Keratinocyte (primary cell): Measurements from ENCODE around the gene OTOGL. TPM values are rescaled to one million over a fixed set of nuclear protein-coding genes. Genes with fewer than 3 reads are reported as not detected.

Source experiments
- DNase-seq: peaks from one replicate; pipeline ENCODE4 v3.0.0-alpha.2; 2011; ENCODE audit warnings: low read depth, missing footprints, low spot score
- FAIRE-seq: peaks from 2 replicates; lab custom pipeline; 2011; peaks lifted over from hg19 to GRCh38; lab: Jason Lieb, UNC
- H2AFZ ChIP-seq: 2 replicates; pipeline ENCODE4 v1.6.0; 2012; ENCODE audit warnings: low read length, control low read depth, inconsistent platforms; ENCODE audit not compliant: control insufficient read depth
- H3K27ac ChIP-seq: 2 replicates; pipeline ENCODE4 v1.5.1; 2011; ENCODE audit warnings: low read length; ENCODE audit not compliant: control insufficient read depth, insufficient read depth
- H3K27me3 ChIP-seq: 3 replicates; pipeline ENCODE4 v1.6.0; 2011; ENCODE audit warnings: low read length; ENCODE audit not compliant: control insufficient read depth, insufficient read depth; ENCODE audit errors: extremely low read depth
- H3K36me3 ChIP-seq, 2 experiments: 2 replicates in 1 of 2; 3 replicates in 1 of 2; pipeline ENCODE4 v1.5.1; 2011; ENCODE audit warnings: low read length in 2 of 2, mild to moderate bottlenecking in 1 of 2; ENCODE audit not compliant: control insufficient read depth in 2 of 2, insufficient read depth in 2 of 2; ENCODE audit errors: extremely low read depth in 1 of 2
- H3K4me1 ChIP-seq: 3 replicates; pipeline ENCODE4 v1.5.1; 2011; ENCODE audit warnings: low read length; ENCODE audit not compliant: control insufficient read depth, insufficient read depth; ENCODE audit errors: extremely low read depth
- H3K4me2 ChIP-seq: 3 replicates; pipeline ENCODE4 v1.6.0; 2011; ENCODE audit warnings: low read depth, low read length; ENCODE audit not compliant: control insufficient read depth, insufficient read depth; ENCODE audit errors: extremely low read depth
- H3K4me3 ChIP-seq, 3 experiments: fragments of 200-600 bp in 1 of 3; sonication (generic) in 1 of 3; 2 replicates in 2 of 3; 3 replicates in 1 of 3; pipeline ENCODE4 v1.5.1; 2011 to 2016; ENCODE audit warnings: low read length in 3 of 3, mild to moderate bottlenecking in 3 of 3, control low read depth in 2 of 3, inconsistent platforms in 1 of 3, low read depth in 1 of 3, mixed read lengths in 1 of 3, mixed run types in 1 of 3, moderate library complexity in 1 of 3; ENCODE audit not compliant: control insufficient read depth in 2 of 3, insufficient read depth in 2 of 3; ENCODE audit errors: extremely low read depth in 1 of 3
- H3K79me2 ChIP-seq: 2 replicates; pipeline ENCODE4 v1.6.0; 2012; ENCODE audit warnings: low read length; ENCODE audit not compliant: control insufficient read depth, insufficient read depth
- H3K9ac ChIP-seq: 3 replicates; pipeline ENCODE4 v1.6.0; 2011; ENCODE audit warnings: low read length; ENCODE audit not compliant: control insufficient read depth, insufficient read depth; ENCODE audit errors: extremely low read depth
- H3K9me1 ChIP-seq: 3 replicates; pipeline ENCODE4 v1.6.0; 2011; ENCODE audit warnings: low read length; ENCODE audit not compliant: control insufficient read depth, insufficient read depth; ENCODE audit errors: extremely low read depth
- H3K9me3 ChIP-seq: 2 replicates; pipeline ENCODE4 v1.5.1; 2012; ENCODE audit warnings: low read depth, low read length; ENCODE audit not compliant: control insufficient read depth
- H4K20me1 ChIP-seq: 3 replicates; pipeline ENCODE4 v1.6.0; 2011; ENCODE audit warnings: low read length; ENCODE audit not compliant: control insufficient read depth, insufficient read depth; ENCODE audit errors: extremely low read depth
- CTCF ChIP-seq, 3 experiments: IDR thresholded peaks in 1 of 3; conservative IDR thresholded peaks in 1 of 3; optimal IDR thresholded peaks in 1 of 3; 2 replicates in 2 of 3; 3 replicates in 1 of 3; pipeline versions ENCODE3 to v1.5.1; 2011; ENCODE audit warnings: low read length in 3 of 3, mild to moderate bottlenecking in 3 of 3, moderate library complexity in 2 of 3, control low read depth in 1 of 3, inconsistent platforms in 1 of 3; ENCODE audit not compliant: insufficient read depth in 2 of 3; ENCODE audit errors: extremely low read depth in 1 of 3
- EZH2 ChIP-seq: IDR thresholded peaks from one replicate; pipeline ENCODE4 v1.6.1; 2012; ENCODE audit warnings: inconsistent platforms, mild to moderate bottlenecking, low read length, moderate library complexity
- dilution Hi-C: fragments of 300-500 bp; cut with MboI; formaldehyde crosslinking; loops from one replicate; pipeline ENCODE4 v1.7.0; 2020; ENCODE audit warnings: low sequenced_read_pairs; ENCODE audit not compliant: extremely low pct_ligation_motif_present
- polyA plus RNA-seq, 5 experiments: library from polyadenylated mRNA; depleted of rRNA in 3 of 5; stranded (reverse) in 3 of 5; stranded (forward) in 1 of 5; unstranded in 1 of 5; fragments of >200 nt; gene quantifications; 1 replicate in 1 of 5; 2 replicates in 3 of 5; 3 replicates in 1 of 5; pipeline versions ENCODE4 v1.2.1 to v1.2.3, GENCODE V29; 2011 to 2012; ENCODE audit warnings: missing spikeins in 2 of 5, low read depth in 1 of 5, low replicate concordance in 1 of 5

OTOGL gene
- polyA plus RNA-seq, 1 donor (not counting 4 experiments of a cell fraction or from before 2014, with no cell fraction given): 0.08 TPM

DNA sequence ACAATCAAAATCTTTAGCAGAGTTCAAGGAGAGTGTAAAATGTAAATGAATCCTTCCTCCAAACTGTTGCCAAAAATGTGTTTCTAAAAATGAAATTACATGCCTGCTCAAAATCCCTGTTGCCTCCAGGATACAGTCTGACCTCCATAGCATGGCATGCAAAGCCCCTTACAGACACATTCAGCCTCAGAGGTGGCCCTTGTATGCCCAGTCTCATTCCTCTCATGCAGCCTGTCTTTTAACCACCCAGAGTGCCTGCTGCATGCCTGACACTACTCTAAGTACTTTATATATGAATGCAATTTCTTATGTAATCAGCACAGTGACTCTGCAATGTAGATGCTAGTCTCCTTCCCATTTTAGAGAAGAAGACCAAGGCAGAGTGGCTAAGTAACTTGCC lies 320.3 kb downstream of the OTOGL start:
- Histone ChIP-seq H3K27ac (no peak overlapping the region), H3K4me2 (no peak overlapping the region), H2AFZ (no peak overlapping the region), H3K4me1 (no peaks in the 10 kb centered on the region), H3K79me2 (no peaks in the 10 kb centered on the region), H3K27me3 (no peaks in the 10 kb centered on the region), H3K9me1 (no peaks in the 10 kb centered on the region), H3K9ac (no peak overlapping the region), H3K36me3 (no peaks in the 10 kb centered on the region), H4K20me1 (no peaks in the 10 kb centered on the region), H3K9me3 (no peaks in the 10 kb centered on the region), H3K4me3 (no peak overlapping the region)
- FAIRE-seq: no peak
- dilution Hi-C loops: no loop called here
- DNase-seq: no peak
- TF ChIP-seq EZH2 (no peak), CTCF (optimal IDR thresholded peaks at IDR 0.05 in 1 of 3, IDR thresholded peaks at IDR 0.05 in 1 of 3, conservative IDR thresholded peaks at IDR 0.05 in 1 of 3; ENCODE audit: extremely low read depth in 1 of 3, insufficient read depth in 2 of 3, low read length in 3 of 3) (no peak)

DNA sequence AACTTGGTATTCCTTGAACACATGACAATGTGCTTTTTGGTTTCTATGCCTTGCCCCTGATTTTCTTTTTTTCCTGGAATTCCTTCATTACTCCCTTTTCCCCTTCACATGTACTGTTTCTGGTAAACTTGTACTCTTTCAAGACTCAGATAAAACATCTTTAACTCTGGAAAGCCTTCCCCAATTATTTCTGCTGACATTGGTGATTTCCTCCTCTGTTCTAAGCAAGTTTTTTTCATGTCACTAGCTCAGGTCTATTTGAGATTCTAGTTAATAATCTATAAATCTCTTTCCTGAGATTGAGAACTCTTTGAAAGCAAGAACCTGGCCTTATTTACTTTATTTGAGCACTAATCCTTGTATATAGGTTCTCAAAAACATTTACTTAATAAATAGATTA lies 320.7 kb downstream of the OTOGL start:
- Histone ChIP-seq H3K36me3 (no peaks in the 10 kb centered on the region), H3K4me3 (no peak overlapping the region), H3K4me1 (no peaks in the 10 kb centered on the region), H3K4me2 (no peak overlapping the region), H3K9me1 (no peaks in the 10 kb centered on the region), H4K20me1 (no peaks in the 10 kb centered on the region), H2AFZ (no peak overlapping the region), H3K27ac (no peak overlapping the region), H3K79me2 (no peaks in the 10 kb centered on the region), H3K9ac (no peak overlapping the region), H3K9me3 (no peaks in the 10 kb centered on the region), H3K27me3 (no peaks in the 10 kb centered on the region)
- no peak for DNase-seq
- dilution Hi-C loops: no loop called here
- FAIRE-seq: no peak
- no peak for TF ChIP-seq EZH2
- TF ChIP-seq CTCF (optimal IDR thresholded peaks at IDR 0.05 in 1 of 3, IDR thresholded peaks at IDR 0.05 in 1 of 3, conservative IDR thresholded peaks at IDR 0.05 in 1 of 3; ENCODE audit: extremely low read depth in 1 of 3, insufficient read depth in 2 of 3, low read length in 3 of 3): no peak
